Type B pancreatic cell (in vitro differentiated cells): Measurements from ENCODE around the gene LHPP. TPM values are rescaled to one million over a fixed set of nuclear protein-coding genes. Genes with fewer than 3 reads are reported as not detected.

ENCODE experiments used
- DNase-seq: peaks from one replicate; pipeline ENCODE4 v3.0.0; 2021; ENCODE audit warnings: mixed read lengths; ENCODE audit not compliant: unreplicated experiment; ENCODE audit errors: extremely low spot score
- H3K27ac Mint-ChIP-seq: 2 replicates; pipeline ENCODE4 v1.8.0; 2021; ENCODE audit warnings: mild to moderate bottlenecking, mixed read lengths
- H3K27me3 Mint-ChIP-seq: 2 replicates; pipeline ENCODE4 v1.8.0; 2021; ENCODE audit warnings: mixed read lengths
- H3K36me3 Mint-ChIP-seq: 2 replicates; pipeline ENCODE4 v1.8.0; 2021; ENCODE audit warnings: mixed read lengths
- H3K4me1 Mint-ChIP-seq: one replicate; pipeline ENCODE4 v1.8.0; 2021; ENCODE audit warnings: mixed read lengths; ENCODE audit not compliant: unreplicated experiment
- H3K4me3 Mint-ChIP-seq: 2 replicates; pipeline ENCODE4 v1.8.0; 2021; ENCODE audit warnings: mild to moderate bottlenecking, mixed read lengths
- H3K9me3 Mint-ChIP-seq: 2 replicates; pipeline ENCODE4 v1.8.0; 2021; ENCODE audit warnings: mixed read lengths
- CTCF ChIP-seq: fragments of 200-600 bp; sonication (generic); conservative IDR thresholded peaks from 2 replicates; pipeline ENCODE4 v1.5.0; 2021; ENCODE audit warnings: antibody characterized with exemption, mild to moderate bottlenecking
- total RNA-seq: library from RNA; stranded (reverse); gene quantifications from 2 replicates; pipeline ENCODE4 v1.2.1, GENCODE V29; 2021; ENCODE audit warnings: low replicate concordance

The LHPP gene
- total RNA-seq, 1 donor from 2014 or later, result 12.7 TPM

- H3K4me1 Mint-ChIP-seq, result peaks cover 4% of the 10 kb centered on the region
- DNase-seq, result no peak
- TF ChIP-seq CTCF, result no peak
- no peaks in the 10 kb centered on the region for H3K27me3 Mint-ChIP-seq
- peak overlapping the region; percentile 6 for H3K27ac Mint-ChIP-seq
- no peaks in the 10 kb centered on the region for H3K9me3 Mint-ChIP-seq
- no peaks in the 10 kb centered on the region for H3K36me3 Mint-ChIP-seq
- no peak overlapping the region for H3K4me3 Mint-ChIP-seq
Measured at GRCh38 chr10:124605001-124605370, 143.4 kb downstream of the LHPP start.

GRCh38 chr10:124605481-124605855 is 143.8 kb downstream of the LHPP start:
- DNase-seq, result no peak
- Mint-ChIP-seq H3K9me3 (no peaks in the 10 kb centered on the region), H3K4me3 (no peak overlapping the region), H3K27me3 (no peaks in the 10 kb centered on the region), H3K4me1 (peaks cover 4% of the 10 kb centered on the region), H3K36me3 (no peaks in the 10 kb centered on the region), H3K27ac (peak overlapping the region; percentile 6)
- TF ChIP-seq CTCF, result no peak

- no peak for DNase-seq
- no peak overlapping the region for H3K27ac Mint-ChIP-seq
- H3K27me3 Mint-ChIP-seq, result no peaks in the 10 kb centered on the region
- H3K4me3 Mint-ChIP-seq, result no peak overlapping the region
- no peaks in the 10 kb centered on the region for H3K9me3 Mint-ChIP-seq
- peaks cover 4% of the 10 kb centered on the region for H3K4me1 Mint-ChIP-seq
- no peaks in the 10 kb centered on the region for H3K36me3 Mint-ChIP-seq
- TF ChIP-seq CTCF, result no peak
Measured at GRCh38 chr10:124605856-124606812, 144.5 kb downstream of the LHPP start.

GRCh38 chr10:124606822-124607221 is 145.2 kb downstream of the LHPP start:
- H3K36me3 Mint-ChIP-seq, result no peaks in the 10 kb centered on the region
- no peaks in the 10 kb centered on the region for H3K27me3 Mint-ChIP-seq
- no peak overlapping the region for H3K4me3 Mint-ChIP-seq
- H3K4me1 Mint-ChIP-seq, result peaks cover 4% of the 10 kb centered on the region
- H3K27ac Mint-ChIP-seq, result no peak overlapping the region
- DNase-seq, result no peak
- no peaks in the 10 kb centered on the region for H3K9me3 Mint-ChIP-seq
- no peak for TF ChIP-seq CTCF

GRCh38 chr10:124607693-124608092 is 146.1 kb downstream of the LHPP start:
- Mint-ChIP-seq H3K9me3 (no peaks in the 10 kb centered on the region), H3K27ac (no peak overlapping the region), H3K4me3 (no peak overlapping the region), H3K27me3 (no peaks in the 10 kb centered on the region), H3K4me1 (peaks cover 4% of the 10 kb centered on the region), H3K36me3 (no peaks in the 10 kb centered on the region)
- DNase-seq, result no peak
- no peak for TF ChIP-seq CTCF
